Measurements from ENCODE around the gene TMEM40.

TMEM40 gene

GRCh38 chr3:12706504-12707253 lies 52.4 kb downstream of the TMEM40 start (continued):
- no peak for TF ChIP-seq REPIN1 (tag by site-specific recombination; IDR thresholded peaks at IDR 0.05; ENCODE audit: low read depth)
- TF ChIP-seq ZNF140 (tag by site-specific recombination; IDR thresholded peaks at IDR 0.05), result no peak
- no peak for TF ChIP-seq ATF2 (tag by site-specific recombination; IDR thresholded peaks at IDR 0.05; ENCODE audit: low read depth)
- no peak for TF ChIP-seq TSHZ1 (tag by site-specific recombination; IDR thresholded peaks at IDR 0.05; ENCODE audit: borderline replicate concordance)
- TF ChIP-seq ZNF2 (tag by site-specific recombination; IDR thresholded peaks at IDR 0.05), result peak; percentile 70
- TF ChIP-seq ZNF660 (tag by site-specific recombination; IDR thresholded peaks at IDR 0.05), result no peak
- TF ChIP-seq ZNF596 (tag by site-specific recombination; IDR thresholded peaks at IDR 0.05), result no peak
- TF ChIP-seq PRDM2 (tag by site-specific recombination; IDR thresholded peaks at IDR 0.05; ENCODE audit: borderline replicate concordance), result no peak
- no peak for TF ChIP-seq PATZ1 (tag by site-specific recombination; IDR thresholded peaks at IDR 0.05)
- no peak for TF ChIP-seq ZEB2 (tag by site-specific recombination; IDR thresholded peaks at IDR 0.05)
- TF ChIP-seq SP7 (tag by site-specific recombination; IDR thresholded peaks at IDR 0.05), result peak; percentile 9; the same call in 1 of the 2 replicates
- no peak for TF ChIP-seq ZSCAN5A (tag by site-specific recombination; IDR thresholded peaks at IDR 0.05)
- TF ChIP-seq ZBTB1 (tag by site-specific recombination; IDR thresholded peaks at IDR 0.05), result no peak
- TF ChIP-seq ZNF544 (tag by site-specific recombination; IDR thresholded peaks at IDR 0.05), result no peak
- TF ChIP-seq ZXDB (tag by site-specific recombination; IDR thresholded peaks at IDR 0.05), result no peak
- TF ChIP-seq ZNF350 (tag by site-specific recombination; IDR thresholded peaks at IDR 0.05), result no peak
- TF ChIP-seq ZNF571 (tag by site-specific recombination; IDR thresholded peaks at IDR 0.05), result no peak
- TF ChIP-seq ELK4 (IDR thresholded peaks at IDR 0.05; ENCODE audit: borderline replicate concordance, low read depth, low read length), result no peak
- no peak for TF ChIP-seq ZBTB49 (tag by site-specific recombination; IDR thresholded peaks at IDR 0.05; ENCODE audit: low read depth)
- TF ChIP-seq ZNF501 (tag by site-specific recombination; IDR thresholded peaks at IDR 0.05), result no peak

Measured in HEK293 (cell line).